CD1c-positive myeloid dendritic cell (primary cell): ENCODE data around the gene PCDH1.

Source experiments
- DNase-seq: peaks from one replicate; pipeline ENCODE4 v3.0.0-alpha.2; 2016; ENCODE audit errors: extremely low spot score

The PCDH1 gene

DNA sequence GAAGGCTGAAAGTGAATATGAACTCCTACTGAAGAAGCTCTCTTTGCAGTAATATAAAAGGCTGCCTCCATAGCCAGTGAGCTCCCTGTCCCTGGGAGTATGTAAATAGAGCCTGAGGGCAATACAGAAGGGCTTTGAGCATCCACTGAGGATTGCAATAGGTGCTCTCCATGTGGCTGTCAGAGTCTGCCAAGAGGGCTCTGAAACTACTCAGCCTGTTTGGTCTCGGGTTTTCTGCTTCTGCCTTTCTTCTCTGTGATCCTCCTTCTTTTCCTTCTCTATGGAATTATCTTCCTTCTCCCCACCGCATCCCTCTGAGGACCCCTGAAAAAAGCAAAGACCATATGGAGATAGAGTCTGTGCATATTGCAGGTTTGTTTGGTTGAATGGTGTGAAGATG lies 69.4 kb downstream of the PCDH1 start:
- no peak for DNase-seq

DNA sequence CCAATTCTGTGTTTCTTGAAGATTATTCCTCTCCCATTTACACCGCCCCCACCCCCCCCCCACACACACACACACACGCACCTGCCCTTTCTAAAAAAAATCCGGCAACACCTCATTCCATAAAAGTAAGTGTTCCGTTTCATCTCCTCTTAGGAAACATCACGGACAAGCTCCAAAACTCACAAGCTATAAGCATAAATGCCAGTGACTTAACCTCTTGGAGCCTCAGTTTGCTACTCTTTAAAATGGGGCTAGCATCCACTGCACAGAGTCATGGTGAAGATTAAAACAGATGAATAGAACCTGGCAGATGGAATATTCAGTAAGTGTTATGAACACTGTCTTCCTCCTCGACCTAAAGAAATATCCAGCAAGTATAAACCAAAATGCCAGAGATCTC lies 70.5 kb downstream of the PCDH1 start:
- DNase-seq, result no peak

DNA sequence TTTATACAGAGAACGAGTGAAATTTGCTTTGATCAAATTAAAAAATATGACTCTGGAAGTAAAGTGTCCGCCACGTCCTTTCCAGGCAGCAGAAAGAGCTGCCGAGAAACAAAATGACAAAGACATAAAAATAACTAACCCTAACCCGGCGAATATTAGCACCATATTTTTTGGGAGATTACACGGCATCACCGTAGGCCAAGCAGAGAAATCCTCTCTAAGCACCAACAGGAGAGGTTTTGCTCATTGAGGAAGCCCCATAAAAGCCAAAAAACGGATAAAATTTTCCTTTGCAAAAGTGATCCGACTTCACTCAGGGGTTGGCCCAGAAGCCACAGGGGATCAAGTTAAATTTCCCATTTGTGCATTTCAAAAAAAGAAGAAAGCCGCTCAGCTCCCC lies 70.9 kb downstream of the PCDH1 start:
- DNase-seq, result no peak

DNA sequence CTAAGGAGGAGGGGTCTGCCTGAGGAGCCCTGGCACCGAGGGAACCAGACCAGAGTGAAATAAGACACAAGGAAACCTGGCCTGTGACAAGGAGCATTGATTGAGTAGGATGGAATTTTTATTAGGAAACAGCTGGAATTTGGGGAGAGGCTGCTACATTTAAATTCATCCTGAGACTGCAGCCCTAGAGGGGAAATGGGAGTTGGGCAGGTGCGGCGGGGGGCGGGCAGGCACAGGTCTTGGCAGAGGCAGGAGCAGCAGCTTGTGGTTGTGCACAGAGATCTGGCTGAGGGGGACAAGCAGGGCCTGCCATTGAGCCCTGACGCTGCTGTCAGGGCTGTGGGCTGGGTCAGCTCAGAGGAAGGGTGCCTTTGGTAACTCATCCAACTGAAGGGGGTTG lies 71.6 kb downstream of the PCDH1 start:
- no peak for DNase-seq

DNA sequence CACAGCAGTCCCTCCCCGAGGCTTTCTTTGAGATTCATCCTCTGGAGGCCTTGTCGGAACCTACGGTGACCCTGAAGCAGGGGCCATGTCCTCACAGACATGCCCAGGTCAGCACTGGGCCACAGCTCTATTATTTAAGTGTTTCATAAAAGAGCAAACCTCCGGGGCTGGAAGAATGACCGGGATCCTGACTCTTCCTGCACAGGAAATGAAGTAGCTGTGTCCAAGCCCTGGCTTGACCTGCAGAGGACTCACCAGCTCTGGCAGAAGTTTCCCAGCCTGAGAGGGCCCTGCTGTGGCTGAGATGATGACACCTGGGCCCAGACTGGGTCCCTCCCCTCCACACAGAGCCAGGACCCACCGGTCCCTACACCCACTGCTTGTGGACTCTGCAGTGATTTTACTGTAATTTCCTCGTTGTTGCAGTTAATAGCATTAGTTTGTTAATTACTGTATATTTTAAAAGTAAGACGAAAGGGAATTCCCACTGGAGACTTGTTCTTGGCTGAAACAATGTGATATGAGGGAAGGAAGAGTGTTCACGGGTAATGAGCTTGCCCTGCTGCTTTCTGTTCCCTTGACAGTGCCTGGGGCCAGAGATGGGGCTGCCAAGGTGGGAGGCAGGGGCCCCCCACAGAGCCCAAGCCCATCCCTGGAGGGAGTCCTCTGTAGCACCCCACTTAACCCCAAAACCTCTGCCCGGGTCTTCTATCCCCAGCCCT lies 72.2 kb downstream of the PCDH1 start:
- DNase-seq, result no peak

DNA sequence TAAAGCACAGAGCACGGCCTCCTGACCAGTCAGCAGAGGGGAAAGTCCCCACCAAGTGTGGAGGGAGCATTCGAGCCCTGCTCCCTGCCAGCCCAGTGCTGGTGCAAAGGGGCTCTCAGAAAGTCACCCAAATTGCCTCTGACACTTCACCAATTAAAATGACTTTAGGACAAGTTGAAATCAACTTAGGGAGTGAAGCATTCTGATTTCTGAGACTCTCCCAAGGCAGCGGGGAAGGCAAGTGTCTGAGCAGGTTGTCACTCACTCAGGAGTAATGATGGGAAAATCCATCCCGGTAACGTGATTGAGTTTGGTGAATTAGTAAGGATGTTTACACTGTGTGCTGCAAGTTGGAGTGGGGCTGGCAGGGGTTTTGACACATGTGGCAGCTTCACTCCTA lies 73.7 kb downstream of the PCDH1 start:
- no peak for DNase-seq
